Neural cell (in vitro differentiated cells): ENCODE measurements around the gene NR4A3. TPM values are rescaled to one million over a fixed set of nuclear protein-coding genes. Genes with fewer than 3 reads are reported as not detected.

Source experiments
- H2AFZ ChIP-seq: fragments of 200-600, 300-800 bp; sonication (generic), shearing (Covaris generic); 2 replicates; pipeline ENCODE4 v1.6.0; 2014; ENCODE audit warnings: low read depth, mild to moderate bottlenecking, antibody characterized with exemption, low read length, moderate library complexity
- H3F3A ChIP-seq: fragments of 200-600 bp; shearing (Covaris generic); 2 replicates; pipeline ENCODE4 v1.6.1; 2016; ENCODE audit warnings: mild to moderate bottlenecking, moderate library complexity, mixed read lengths, antibody characterized with exemption, low read length; ENCODE audit not compliant: insufficient read depth, poor library complexity, severe bottlenecking
- H3K27ac ChIP-seq: fragments of 200-600, 300-800 bp; sonication (generic), shearing (Covaris generic); 2 replicates; pipeline ENCODE4 v1.5.1; 2014; ENCODE audit warnings: mild to moderate bottlenecking, low read length, moderate library complexity
- H3K27me3 ChIP-seq: fragments of 300-800, 200-600 bp; sonication (generic), shearing (Covaris generic); 2 replicates; pipeline ENCODE4 v1.6.0; 2014; ENCODE audit warnings: mild to moderate bottlenecking, low read depth, low read length, moderate library complexity; ENCODE audit not compliant: insufficient read depth
- H3K36me3 ChIP-seq: fragments of 300-800, 200-600 bp; sonication (generic), shearing (Covaris generic); 2 replicates; pipeline ENCODE4 v1.5.1; 2014; ENCODE audit warnings: mild to moderate bottlenecking, antibody characterized with exemption, low read length, moderate library complexity; ENCODE audit not compliant: insufficient read depth
- H3K4me2 ChIP-seq: fragments of 300-800, 200-600 bp; sonication (generic), shearing (Covaris generic); 2 replicates; pipeline ENCODE4 v1.6.0; 2014; ENCODE audit warnings: mild to moderate bottlenecking, low read length
- H3K4me3 ChIP-seq: fragments of 300-800, 200-600 bp; sonication (generic), shearing (Covaris generic); 2 replicates; pipeline ENCODE4 v1.5.1; 2014; ENCODE audit warnings: mild to moderate bottlenecking, low read length, moderate library complexity
- H3K79me2 ChIP-seq: fragments of 200-600 bp; shearing (Covaris generic); replicated peaks from 2 replicates; pipeline ENCODE4 v1.6.0; 2014; ENCODE audit warnings: mild to moderate bottlenecking, low read length, moderate library complexity; ENCODE audit not compliant: insufficient read depth
- H3K9ac ChIP-seq: fragments of 300-800, 200-600 bp; sonication (generic), shearing (Covaris generic); 2 replicates; pipeline ENCODE4 v1.6.1; 2016; ENCODE audit warnings: mild to moderate bottlenecking, low read length, mixed read lengths
- H3K9me2 ChIP-seq: fragments of 200-600 bp; shearing (Covaris generic); 2 replicates; pipeline ENCODE4 v1.6.1; 2016; ENCODE audit warnings: mild to moderate bottlenecking, low read length, mixed read lengths; ENCODE audit not compliant: insufficient read depth
- H3K9me3 ChIP-seq: fragments of 200-600, 300-800 bp; sonication (generic), shearing (Covaris generic); 2 replicates; pipeline ENCODE4 v1.6.1; 2016; ENCODE audit warnings: mild to moderate bottlenecking, mixed run types, low read length, moderate library complexity, mixed read lengths
- H4K20me1 ChIP-seq: fragments of 200-600 bp; shearing (Covaris generic); 2 replicates; pipeline ENCODE4 v1.6.1; 2016; ENCODE audit warnings: mild to moderate bottlenecking, mixed run types; ENCODE audit not compliant: insufficient read depth
- EP300 ChIP-seq: fragments of 450-650 bp; conservative IDR thresholded peaks from 2 replicates; pipeline ENCODE4 v1.6.1; 2014; ENCODE audit warnings: antibody characterized with exemption, mild to moderate bottlenecking, moderate library complexity; ENCODE audit not compliant: poor library complexity, severe bottlenecking
- EZH2 ChIP-seq: fragments of 200-600, 300-800 bp; shearing (Covaris generic), sonication (generic); IDR thresholded peaks from 2 replicates; pipeline ENCODE4 v1.6.1; 2014; ENCODE audit warnings: antibody characterized with exemption, low read length, borderline replicate concordance, mild to moderate bottlenecking; ENCODE audit not compliant: insufficient read depth, poor library complexity, severe bottlenecking
- MXI1 ChIP-seq: fragments of 450-650 bp; conservative IDR thresholded peaks from 2 replicates; pipeline ENCODE4 v1.6.1; 2014; ENCODE audit warnings: antibody characterized with exemption, mild to moderate bottlenecking; ENCODE audit not compliant: poor library complexity, severe bottlenecking
- POLR2AphosphoS5 ChIP-seq: IDR thresholded peaks from 2 replicates; pipeline ENCODE4 v1.6.1; 2012
- RAD21 ChIP-seq: fragments of 450-650 bp; conservative IDR thresholded peaks from 2 replicates; pipeline ENCODE4 v1.6.1; 2014; ENCODE audit warnings: antibody characterized with exemption, mild to moderate bottlenecking, moderate library complexity
- REST ChIP-seq: IDR thresholded peaks from 2 replicates; pipeline ENCODE4 v1.6.1; 2012; ENCODE audit warnings: borderline replicate concordance
- SMC3 ChIP-seq: fragments of 450-650 bp; conservative IDR thresholded peaks from 2 replicates; pipeline ENCODE4 v1.6.1; 2014; ENCODE audit warnings: antibody characterized with exemption, mild to moderate bottlenecking, moderate library complexity; ENCODE audit not compliant: poor library complexity
- TAF1 ChIP-seq: IDR thresholded peaks from 2 replicates; pipeline ENCODE4 v1.6.1; 2012; ENCODE audit warnings: low read depth
- polyA plus RNA-seq: library from polyadenylated mRNA; depleted of rRNA; stranded (reverse); fragments of >200 nt; gene quantifications from 2 replicates; pipeline ENCODE4 v1.2.3, GENCODE V29; 2014
- TF ChIP-seq, protein P1 (sequence below): fragments of 450-650 bp; IDR thresholded peaks from 2 replicates; pipeline ENCODE4 v1.5.1; 2014; ENCODE audit warnings: antibody characterized with exemption, mild to moderate bottlenecking, moderate library complexity; ENCODE audit not compliant: poor library complexity, severe bottlenecking

NR4A3 gene
- polyA plus RNA-seq, 1 donor from 2014 or later = 2.7 TPM

- Histone ChIP-seq H3K79me2 (peaks cover 3% of the 10 kb centered on the region), H3K4me3 (no peak overlapping the region), H3K9ac (no peak overlapping the region), H3F3A (peaks cover 4% of the 10 kb centered on the region), H3K36me3 (peaks cover 5% of the 10 kb centered on the region), H3K4me2 (no peak overlapping the region), H2AFZ (no peak overlapping the region), H3K27me3 (peaks cover 74% of the 10 kb centered on the region), H3K27ac (no peak overlapping the region), H3K9me2 (no peaks in the 10 kb centered on the region), H4K20me1 (no peaks in the 10 kb centered on the region), H3K9me3 (no peaks in the 10 kb centered on the region)
- TF ChIP-seq, protein P1, sequence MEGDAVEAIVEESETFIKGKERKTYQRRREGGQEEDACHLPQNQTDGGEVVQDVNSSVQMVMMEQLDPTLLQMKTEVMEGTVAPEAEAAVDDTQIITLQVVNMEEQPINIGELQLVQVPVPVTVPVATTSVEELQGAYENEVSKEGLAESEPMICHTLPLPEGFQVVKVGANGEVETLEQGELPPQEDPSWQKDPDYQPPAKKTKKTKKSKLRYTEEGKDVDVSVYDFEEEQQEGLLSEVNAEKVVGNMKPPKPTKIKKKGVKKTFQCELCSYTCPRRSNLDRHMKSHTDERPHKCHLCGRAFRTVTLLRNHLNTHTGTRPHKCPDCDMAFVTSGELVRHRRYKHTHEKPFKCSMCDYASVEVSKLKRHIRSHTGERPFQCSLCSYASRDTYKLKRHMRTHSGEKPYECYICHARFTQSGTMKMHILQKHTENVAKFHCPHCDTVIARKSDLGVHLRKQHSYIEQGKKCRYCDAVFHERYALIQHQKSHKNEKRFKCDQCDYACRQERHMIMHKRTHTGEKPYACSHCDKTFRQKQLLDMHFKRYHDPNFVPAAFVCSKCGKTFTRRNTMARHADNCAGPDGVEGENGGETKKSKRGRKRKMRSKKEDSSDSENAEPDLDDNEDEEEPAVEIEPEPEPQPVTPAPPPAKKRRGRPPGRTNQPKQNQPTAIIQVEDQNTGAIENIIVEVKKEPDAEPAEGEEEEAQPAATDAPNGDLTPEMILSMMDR = no peak
- TF ChIP-seq TAF1 (no peak), RAD21 (no peak), EP300 (no peak), REST (no peak), MXI1 (no peak), SMC3 (no peak), POLR2AphosphoS5 (no peak), EZH2 (no peak)
Observed at GRCh38 chr9:99827244-99827643, 5.6 kb downstream of the NR4A3 start.

DNA sequence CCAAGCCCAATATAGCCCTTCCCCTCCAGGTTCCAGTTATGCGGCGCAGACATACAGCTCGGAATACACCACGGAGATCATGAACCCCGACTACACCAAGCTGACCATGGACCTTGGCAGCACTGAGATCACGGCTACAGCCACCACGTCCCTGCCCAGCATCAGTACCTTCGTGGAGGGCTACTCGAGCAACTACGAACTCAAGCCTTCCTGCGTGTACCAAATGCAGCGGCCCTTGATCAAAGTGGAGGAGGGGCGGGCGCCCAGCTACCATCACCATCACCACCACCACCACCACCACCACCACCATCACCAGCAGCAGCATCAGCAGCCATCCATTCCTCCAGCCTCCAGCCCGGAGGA, 6.3 kb downstream of the NR4A3 start:
- Histone ChIP-seq H3K9me3 (no peaks in the 10 kb centered on the region), H3K4me2 (no peak overlapping the region), H3K36me3 (peaks cover 5% of the 10 kb centered on the region), H3K27me3 (peaks cover 74% of the 10 kb centered on the region), H3F3A (peaks cover 2% of the 10 kb centered on the region), H4K20me1 (no peaks in the 10 kb centered on the region), H2AFZ (no peak overlapping the region), H3K4me3 (no peak overlapping the region), H3K9ac (no peak overlapping the region), H3K79me2 (peaks cover 3% of the 10 kb centered on the region), H3K27ac (no peak overlapping the region), H3K9me2 (no peaks in the 10 kb centered on the region)
- no peak for TF ChIP-seq MXI1
- no peak for TF ChIP-seq EP300
- no peak for TF ChIP-seq RAD21
- TF ChIP-seq REST = no peak
- no peak for TF ChIP-seq POLR2AphosphoS5
- TF ChIP-seq, protein P1 = no peak
- no peak for TF ChIP-seq TAF1
- TF ChIP-seq EZH2 = no peak
